SKM-1 treated with dmso at 0.1 percent for 144 hours (cell line): Measurements from ENCODE around the gene MYO5A.
"Not testable (repeated sequence)": the region's sequence is repeated elsewhere in the genome, so short reads cannot be mapped to it uniquely, and the experiment has no call there.

ENCODE experiments used
- DNase-seq: peaks from one replicate; lab custom pipeline; 2025; ENCODE audit not compliant: unreplicated experiment; lab: John Stamatoyannopoulos, UW

MYO5A gene

DNA sequence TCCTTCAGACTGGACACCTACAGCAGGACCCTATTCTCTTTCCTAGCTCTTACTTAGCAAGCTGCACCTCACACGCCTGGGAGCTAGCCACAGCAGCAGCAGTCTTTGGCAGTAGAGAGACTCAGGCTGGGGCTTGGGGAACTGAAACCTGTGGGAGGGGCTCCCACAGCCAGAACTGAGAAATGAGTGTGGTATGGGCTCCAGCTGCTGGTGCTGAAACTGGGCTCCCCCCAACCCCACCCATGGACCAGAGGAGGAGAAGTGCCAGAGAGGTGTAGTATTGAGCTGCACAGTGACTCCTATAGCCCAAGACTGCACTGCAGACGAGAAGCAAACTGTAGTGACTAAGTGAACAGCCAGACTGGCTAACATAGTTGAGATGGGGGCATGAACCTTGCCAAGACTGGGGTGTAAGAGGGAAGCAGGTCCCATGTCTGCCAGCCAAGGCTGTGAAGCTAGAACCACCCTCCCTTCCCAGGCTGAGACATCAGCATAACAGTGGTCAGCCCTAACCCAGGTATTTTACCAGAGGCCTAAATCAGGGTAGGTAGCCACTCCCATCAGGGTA lies 62.5 kb downstream of the MYO5A start:
- peak; percentile 76 for DNase-seq

DNA sequence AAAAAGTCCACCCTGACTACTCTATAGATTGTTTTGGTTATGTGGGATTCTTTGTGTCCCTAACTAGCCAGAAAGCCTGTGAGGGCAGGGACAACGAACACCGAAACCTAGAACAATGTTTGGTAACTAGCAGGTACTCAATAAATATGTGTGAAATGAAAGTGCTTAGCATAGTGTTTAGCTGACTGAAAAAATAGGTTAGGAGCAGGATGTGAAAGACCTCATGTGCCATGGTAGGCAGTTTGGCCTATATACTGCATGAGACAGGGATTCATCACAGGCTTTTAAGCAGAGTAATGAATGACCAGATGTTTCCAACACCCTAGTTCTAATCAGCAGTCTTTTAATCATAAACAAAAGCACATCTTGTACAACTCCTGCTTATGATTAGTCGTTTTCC lies 64.2 kb downstream of the MYO5A start:
- DNase-seq = no peak

DNA sequence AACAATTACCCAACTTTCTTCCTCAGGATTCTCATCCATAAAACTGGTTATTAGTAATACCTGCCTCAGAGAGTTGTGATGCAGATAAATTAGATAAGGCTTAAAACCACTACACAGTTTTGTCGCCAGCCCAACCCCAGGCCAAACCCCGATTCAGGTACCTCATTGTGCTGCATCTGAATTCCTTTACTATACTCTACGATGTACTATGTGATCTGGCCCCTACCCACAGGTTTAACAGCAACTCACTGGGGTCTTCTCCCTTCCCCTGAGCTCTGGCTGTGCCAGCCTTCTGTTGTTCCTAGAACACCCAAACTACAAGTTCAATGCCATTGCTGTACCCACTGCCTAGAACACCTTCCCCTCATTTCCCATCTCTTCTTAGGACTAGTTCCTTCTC lies 64.6 kb downstream of the MYO5A start:
- no peak for DNase-seq

DNA sequence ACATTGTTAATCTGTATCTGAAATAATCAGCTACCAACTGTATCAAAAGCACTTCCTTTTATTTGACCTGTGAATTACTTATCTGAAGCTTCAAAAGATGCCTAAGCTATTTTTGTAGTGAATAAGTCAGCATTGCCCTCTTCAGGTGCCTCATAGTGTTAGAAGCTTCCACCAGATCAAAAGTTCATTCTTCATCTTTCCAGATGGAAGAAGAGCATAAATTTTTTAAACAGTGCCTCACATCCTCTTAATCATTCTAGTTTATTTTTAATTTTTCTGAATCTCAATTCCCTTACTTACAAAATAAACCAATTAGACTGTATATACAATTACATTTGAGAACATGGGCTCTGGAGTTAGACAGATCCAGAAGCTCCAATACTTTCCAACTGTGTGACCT lies 65.0 kb downstream of the MYO5A start:
- no peak for DNase-seq

DNA sequence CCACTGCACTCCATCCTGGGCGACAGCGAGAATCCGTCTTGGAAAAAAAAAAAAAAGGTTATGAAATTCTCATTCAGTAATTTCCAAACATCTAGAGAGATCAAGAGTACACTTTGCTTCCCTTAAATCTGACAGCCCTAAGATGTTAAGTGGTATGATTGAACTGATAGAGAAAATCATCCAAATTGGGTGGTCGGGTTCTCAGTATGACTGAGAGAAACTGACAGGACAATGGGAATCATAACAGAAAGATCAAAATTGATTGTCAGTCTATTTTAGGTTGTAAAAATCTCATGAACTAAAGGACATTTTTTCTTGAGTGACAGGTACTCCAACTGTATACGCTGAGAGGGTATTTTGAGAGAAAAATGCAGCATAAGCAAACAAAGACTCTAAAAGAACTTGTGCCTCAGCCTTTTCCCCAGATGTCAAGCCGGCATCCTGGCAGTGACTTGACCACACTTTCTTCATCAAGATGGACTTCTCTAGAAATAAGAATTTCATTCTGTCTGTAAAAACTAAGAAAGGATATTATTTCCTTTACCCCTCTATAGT lies 65.8 kb downstream of the MYO5A start:
- no peak for DNase-seq

DNA sequence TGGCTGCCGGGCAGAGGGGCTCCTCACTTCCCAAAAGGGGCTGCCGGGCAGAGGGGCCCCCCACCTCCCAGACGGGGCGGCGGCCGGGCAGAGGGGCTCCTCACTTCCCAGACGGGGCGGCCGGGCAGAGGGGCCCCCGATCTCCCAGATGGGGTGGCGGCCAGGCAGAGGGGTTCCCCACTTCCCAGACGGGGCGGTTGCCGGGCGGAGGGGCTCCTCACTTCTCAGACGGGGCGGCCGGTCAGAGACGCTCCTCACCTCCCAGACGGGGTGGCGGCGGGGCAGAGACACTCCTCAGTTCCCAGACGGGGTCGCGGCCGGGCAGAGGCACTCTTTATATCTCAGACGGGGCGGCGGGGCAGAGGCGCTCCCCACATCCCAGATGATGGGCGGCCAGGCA lies 69.0 kb downstream of the MYO5A start:
- not testable (repeated sequence) for DNase-seq

DNA sequence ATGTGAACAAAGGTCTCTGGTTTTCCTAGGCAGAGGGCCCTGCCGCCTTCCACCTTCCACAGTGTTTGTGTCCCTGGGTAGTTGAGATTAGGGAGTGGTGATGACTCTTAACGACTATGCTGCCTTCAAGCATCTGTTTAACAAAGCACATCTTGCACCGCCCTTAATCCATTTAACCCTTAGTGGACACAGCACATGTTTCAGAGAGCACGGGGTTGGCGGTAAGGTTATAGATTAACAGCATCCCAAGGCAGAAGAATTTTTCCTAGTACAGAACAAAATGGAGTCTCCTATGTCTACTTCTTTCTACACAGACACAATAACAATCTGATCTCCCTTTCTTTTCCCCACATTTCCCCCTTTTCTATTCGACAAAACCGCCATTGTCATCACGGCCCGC lies 69.4 kb downstream of the MYO5A start:
- DNase-seq = not testable (repeated sequence)

DNA sequence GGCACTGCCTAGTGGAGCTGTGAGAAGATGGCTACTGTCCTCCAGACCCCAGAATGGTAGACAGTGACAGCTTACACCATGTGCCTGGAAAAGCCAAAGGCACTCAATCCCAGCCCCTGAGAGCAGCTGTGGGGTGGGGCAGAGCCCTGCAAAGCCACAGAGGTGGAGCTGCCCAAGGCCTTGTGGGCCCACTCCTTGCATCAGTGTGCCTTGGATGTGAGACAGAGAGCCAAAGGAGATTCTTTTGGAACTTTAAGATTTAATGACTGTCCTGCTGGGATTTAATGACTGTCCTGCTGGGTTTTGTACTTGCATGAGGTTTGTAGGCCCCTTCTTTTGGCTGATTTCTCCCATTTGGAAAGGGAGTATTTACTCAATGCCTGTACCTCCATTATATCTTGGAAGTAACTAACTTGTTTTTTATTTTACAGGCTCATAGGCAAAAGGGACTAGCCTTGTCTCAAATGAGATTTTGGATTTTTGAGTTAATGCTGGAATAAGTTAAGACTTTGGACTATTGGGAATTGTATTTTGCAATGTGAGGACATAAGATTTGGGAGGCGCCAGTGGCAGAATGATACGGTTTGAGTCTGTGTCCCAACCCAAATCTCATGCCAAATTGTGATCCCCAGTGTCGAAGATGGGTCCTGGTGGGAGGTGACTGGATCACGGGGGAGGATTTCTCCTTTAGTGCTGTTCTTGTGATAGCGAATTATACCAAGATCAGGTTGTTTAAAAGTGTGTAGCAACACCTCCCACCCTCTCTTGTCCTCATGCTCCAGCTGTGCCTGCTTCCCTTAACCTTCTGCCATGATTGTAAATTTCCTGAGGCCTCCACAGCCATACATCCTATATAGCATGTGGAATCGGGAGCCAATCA lies 80.4 kb downstream of the MYO5A start:
- no peak for DNase-seq

DNA sequence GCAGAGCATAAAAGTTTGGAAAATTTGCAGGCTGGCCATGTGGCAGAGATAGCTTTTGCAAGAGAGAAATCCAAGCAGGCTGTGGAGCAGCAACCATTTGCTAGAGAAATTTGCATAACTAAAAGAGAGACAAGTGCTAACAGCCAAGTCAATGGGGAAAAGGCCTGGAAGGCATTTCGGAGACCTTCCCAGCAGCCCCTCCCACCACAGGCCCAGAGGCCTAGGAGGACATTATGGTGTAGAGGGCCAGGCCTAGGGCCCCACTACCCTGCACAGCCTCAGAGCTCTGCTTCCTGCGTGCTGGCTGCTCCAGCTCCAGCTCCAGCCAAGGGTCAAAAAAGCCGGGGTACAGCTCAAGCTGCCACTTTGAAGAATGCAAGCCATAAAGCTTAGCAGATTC lies 82.7 kb downstream of the MYO5A start:
- DNase-seq = no peak

DNA sequence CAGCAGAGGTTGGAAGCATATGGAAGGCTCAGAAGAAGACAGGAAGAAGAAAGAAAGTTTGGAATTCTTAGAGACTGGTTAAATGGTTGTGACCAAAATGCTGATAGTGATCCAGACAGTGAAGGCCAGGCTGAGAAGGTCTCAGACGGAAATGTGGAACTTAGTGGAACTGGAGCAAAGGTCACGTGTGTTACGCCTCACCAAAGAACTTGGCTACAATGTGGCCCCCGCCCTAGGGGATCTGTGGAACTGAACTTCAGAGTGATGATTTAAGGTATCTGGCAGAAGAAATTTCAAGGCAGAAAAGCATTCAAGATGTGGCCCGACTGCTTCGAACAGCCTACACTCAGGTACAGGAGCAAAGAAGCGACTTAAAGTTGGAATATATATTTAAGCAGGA lies 83.1 kb downstream of the MYO5A start:
- DNase-seq = no peak

DNA sequence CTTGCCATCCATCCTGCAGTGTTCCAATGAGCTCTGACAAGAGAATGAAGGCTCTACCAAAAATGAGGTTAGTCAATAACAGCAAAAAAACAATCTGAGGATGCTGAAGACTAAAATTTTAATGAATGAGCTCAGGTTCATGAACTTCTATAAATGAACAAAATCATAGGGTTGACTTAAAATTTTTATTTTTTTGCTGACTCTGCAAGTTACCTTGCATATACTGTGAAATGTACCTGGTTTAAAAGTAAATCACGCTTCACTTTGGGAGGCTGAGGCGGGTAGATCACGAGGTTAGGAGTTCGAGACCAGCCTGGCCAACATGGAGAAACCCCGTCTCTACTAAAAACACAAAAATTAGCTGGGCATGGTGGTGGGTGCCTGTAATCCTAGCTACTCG lies 85.5 kb downstream of the MYO5A start:
- DNase-seq = not testable (repeated sequence)

DNA sequence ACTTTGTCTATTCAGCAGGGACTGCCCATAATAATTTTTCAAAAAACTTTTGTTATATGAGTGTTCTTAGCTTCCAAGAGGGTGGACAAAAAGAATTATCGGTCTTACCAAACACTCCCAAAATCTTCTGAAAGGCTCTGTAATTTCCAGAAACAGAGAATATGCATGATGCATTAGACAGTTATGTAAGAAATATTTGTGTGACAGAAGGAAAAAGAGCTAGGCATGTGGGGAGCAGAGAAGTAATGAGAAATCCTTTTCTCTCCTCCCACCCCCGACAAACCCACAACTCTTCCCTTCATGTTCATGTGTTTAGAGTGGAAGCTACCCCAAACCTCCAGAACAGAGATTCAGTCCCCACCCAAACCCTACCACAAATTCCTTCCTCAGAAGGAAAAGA lies 86.8 kb downstream of the MYO5A start:
- DNase-seq = no peak

DNA sequence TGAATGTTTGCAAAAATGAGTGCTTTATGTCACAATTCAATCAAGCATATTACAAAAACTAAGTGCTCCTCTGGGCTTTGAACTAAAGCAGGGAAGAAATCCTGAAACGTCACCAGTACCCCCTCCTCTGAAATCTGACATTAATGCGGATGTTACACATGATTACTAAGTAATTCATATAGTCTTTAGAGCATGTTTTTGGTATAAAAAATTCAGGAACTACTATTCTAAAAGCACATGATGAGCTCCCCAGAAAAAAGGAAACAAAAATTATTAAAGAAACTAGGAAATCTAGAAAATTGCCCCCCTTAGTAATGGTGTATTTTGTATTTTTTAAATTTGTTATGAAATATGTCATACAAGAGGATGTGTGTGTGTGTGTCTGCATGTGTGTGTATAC lies 87.7 kb downstream of the MYO5A start:
- DNase-seq = no peak

DNA sequence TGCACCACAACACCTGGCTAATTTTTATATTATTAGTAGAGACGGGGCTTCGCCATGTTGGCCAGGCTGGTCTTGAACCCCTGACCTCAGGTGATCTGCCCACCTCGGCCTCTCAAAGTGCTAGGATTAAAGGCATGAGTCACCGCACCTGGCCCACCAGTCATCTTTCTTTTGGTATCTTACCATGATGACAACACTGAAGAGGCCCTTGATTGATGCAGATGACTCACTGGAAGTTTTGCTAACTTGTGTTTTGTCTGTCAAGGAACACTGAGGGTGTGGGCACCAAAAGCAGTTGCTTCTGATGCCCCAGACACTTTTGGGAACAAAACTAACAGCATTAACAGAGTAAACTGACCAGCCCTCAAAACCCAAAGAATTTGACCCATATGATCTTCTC lies 88.3 kb downstream of the MYO5A start:
- DNase-seq = no peak

DNA sequence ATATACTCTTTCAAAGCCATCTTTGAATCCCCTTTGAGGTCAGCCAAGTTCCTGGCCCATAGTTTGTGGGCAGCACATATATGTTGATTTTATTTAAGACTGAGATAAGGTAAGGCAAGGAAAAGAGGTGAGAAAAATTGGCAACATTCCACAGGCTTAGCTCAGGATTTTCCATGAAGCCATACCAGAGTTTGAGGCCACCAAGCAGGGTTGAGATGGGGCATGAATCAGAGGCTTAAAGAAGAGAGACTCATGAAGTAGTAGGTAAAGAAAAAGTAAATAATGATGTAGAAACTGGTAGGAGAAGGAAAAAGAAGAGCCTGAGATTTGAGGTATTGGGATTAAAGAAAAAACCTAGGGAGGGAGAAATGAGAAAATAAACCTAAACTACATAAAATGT lies 89.2 kb downstream of the MYO5A start:
- DNase-seq = no peak

DNA sequence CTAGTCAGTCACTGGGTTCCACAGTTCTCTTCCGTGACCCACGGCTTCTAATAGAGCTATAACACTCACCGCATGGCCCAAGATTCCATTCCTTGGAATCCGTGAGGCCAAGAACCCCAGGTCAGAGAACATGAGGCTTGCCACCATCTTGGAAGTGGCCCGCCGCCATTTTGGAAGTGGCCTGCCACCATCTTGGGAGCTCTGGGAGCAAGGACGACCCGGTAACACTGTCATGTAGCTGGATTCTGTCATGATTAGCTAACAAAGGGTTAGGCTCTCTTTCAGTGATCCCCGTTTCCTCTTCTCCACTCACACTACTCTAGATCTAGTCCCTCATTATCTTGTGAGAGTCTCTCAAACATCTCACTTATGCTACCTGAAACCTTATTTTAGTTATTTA lies 89.6 kb downstream of the MYO5A start:
- not testable (repeated sequence) for DNase-seq

DNA sequence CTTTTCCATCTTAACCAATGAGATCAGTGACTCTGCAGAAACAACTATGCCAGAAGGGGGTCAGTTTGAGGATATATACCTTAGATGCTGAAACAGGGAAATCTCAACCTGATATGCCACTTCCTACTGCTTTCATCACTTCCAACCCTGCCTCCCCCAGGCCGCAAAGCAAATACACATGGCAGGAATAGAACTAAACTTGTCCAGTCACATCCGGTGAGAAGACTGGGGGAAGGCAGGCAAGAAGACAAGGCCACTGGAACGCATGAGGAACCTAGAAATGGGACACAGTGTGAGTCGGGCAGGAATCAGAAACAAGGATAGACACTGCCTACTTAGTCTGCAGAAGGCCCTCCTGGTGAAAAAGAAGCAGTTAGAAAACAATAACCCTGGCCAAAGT lies 90.6 kb downstream of the MYO5A start:
- peak; percentile 96 for DNase-seq

DNA sequence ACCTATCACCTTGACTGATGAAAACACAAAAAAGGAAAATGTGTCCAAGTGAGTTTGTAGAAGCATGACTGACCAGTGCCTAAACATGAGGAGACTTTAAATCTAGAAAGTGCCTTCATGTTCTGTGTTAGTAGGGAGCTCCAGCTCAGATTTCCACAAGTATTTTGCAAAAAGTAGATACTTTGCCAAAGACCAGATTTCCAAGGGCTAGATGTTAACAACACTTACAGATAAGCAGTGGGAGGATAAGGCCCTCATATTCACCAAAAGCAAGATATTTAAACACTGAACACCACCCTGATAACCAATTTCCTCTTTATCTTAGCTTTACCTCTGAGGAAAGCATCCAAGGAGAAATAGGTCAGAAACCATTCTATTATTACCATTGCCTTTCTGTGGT lies 91.0 kb downstream of the MYO5A start:
- DNase-seq = no peak

DNA sequence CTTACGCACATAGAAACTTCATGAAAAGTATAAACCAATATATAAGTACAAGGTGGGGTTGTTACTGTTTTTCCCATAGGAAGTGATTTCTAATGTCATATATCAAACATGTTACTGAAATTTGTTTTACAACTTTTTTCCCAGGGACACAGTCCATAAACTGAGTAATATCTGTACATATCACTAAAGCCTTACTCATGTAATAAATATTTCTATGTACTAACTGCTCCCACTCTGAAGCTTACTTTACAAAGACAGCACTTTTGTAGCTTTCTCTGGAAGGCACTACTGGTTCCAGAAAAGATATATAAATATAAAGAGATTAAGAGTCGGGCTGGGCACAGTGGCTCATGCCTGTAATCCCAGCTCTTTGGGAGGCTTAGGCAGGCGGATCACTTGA lies 91.7 kb downstream of the MYO5A start:
- no peak for DNase-seq

DNA sequence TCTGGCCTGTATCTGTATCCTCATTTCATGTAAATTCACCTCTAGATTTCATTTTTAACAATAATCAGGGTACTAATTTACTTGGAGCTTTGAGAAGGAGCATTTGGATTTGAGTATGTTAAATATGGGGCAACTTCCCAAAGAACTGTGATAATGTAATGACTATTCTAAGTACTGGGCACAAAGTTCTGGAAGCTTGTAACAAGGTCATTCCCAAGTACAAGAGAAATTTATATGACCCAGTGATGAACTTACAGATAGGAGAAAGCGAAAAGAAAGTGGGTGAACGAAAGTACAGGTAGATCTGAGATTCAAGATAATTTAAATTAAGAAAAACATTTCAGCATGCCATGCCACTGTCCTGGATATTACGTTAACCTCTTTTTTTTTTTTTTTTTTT lies 93.8 kb downstream of the MYO5A start:
- DNase-seq = no peak

DNA sequence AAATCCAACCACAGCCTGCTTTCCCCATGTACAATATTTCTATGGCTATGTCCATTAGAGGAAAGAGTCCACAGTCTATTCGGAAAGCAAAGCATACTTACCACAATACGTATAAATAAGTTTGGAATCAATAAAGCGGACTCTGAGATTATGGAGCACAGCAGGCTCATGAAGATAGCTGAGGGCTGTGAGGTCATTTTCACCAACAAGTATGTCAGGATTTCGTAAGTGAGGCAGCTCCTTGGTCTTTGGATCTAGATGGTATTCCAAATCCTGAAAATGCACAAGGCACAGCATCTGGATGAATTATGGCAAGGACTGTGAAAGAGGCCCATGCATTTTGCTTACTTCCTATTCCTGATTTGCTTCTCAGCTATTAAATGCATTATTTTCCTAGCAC lies 100.4 kb downstream of the MYO5A start:
- no peak for DNase-seq

DNA sequence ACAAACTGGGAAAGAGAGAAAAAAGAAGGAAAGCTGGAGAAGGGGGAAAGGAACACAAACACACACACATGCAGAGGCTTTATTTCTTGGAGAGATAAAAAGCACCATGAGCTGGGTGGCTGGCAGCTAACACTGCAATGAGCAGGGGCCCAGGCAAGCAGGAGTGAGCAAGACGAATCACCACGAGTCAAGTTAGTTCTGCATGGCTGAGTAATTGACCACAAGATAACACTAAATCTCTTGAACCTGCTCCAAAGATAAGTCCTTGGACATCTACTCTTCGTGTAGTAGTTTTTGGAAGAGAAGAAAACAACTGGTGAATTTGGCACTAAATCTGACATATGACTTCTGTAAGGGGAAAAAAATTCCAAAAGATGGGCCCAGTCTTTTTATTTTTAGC lies 100.9 kb downstream of the MYO5A start:
- DNase-seq = peak; percentile 6
